SH-SY5Y (cell line): Measurements from ENCODE around the gene MAMDC2.

ENCODE experiments used
- GATA2 ChIP-seq: IDR thresholded peaks from 2 replicates; pipeline ENCODE4 v1.6.1; 2011; ENCODE audit warnings: mild to moderate bottlenecking, low read depth, low read length
- GATA3 ChIP-seq: IDR thresholded peaks from 2 replicates; pipeline ENCODE4 v1.6.1; 2011; ENCODE audit warnings: low read depth, mild to moderate bottlenecking, low read length, moderate library complexity

DNA sequence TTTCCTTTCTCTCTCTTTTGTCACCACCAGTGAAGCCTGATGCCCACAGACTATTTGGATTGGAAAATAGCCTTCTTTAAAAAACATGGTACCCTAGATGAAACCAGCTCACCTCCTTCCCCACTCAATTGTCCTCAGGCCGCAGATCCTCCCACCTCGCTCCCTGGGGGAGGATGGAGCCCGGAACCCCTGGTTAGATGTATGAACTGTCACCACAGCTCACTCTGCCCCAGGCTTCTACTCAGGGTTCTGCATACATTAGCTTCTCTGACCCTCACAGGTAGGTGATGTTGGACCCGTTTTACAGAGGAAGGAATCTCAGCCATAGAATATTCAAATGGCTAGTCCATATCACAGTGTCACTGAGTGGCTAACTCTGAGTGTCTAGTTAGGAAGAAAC is 1.8 kb downstream of the MAMDC2 start:
- TF ChIP-seq GATA2 = no peak
- no peak for TF ChIP-seq GATA3
